GM23338 (cell line): ENCODE measurements around the gene VWA5A. TPM values are rescaled to one million over a fixed set of nuclear protein-coding genes. Genes with fewer than 3 reads are reported as not detected.

Experiments used
- ATAC-seq: fragments of 200-7000 bp; cut with Tn5 transposase; 3 replicates; pipeline ENCODE4 v1.9.1; 2020
- DNase-seq: peaks from one replicate; pipeline ENCODE4 v3.0.0-alpha.2; 2015; ENCODE audit warnings: low spot score
- H2AFZ ChIP-seq: fragments of 200-600 bp; sonication (generic); 2 replicates; pipeline ENCODE4 v1.8.0; 2016; ENCODE audit warnings: antibody characterized with exemption, mild to moderate bottlenecking, moderate library complexity
- H3F3A ChIP-seq: fragments of 200-600 bp; sonication (generic); replicated peaks from 2 replicates; pipeline ENCODE4 v1.8.0; 2017; ENCODE audit warnings: antibody characterized with exemption, mixed run types, low read depth
- H3K27ac ChIP-seq: fragments of 200-600 bp; sonication (generic); 2 replicates; pipeline ENCODE4 v1.6.1; 2016; ENCODE audit warnings: low read depth
- H3K27me3 ChIP-seq: fragments of 200-600 bp; sonication (generic); 2 replicates; pipeline ENCODE4 v1.8.0; 2016; ENCODE audit warnings: mild to moderate bottlenecking, mixed run types, moderate library complexity; ENCODE audit not compliant: insufficient read depth
- H3K36me3 ChIP-seq: fragments of 200-600 bp; sonication (generic); 2 replicates; pipeline ENCODE4 v1.8.0; 2016; ENCODE audit warnings: mild to moderate bottlenecking; ENCODE audit not compliant: insufficient read depth
- H3K4me1 ChIP-seq: fragments of 200-600 bp; sonication (generic); 2 replicates; pipeline ENCODE4 v1.8.0; 2016; ENCODE audit warnings: mild to moderate bottlenecking, moderate library complexity; ENCODE audit not compliant: insufficient read depth
- H3K4me2 ChIP-seq: fragments of 200-600 bp; sonication (generic); 2 replicates; pipeline ENCODE4 v1.7.1; 2017; ENCODE audit warnings: mixed run types
- H3K4me3 ChIP-seq: fragments of 200-600 bp; sonication (generic); 2 replicates; pipeline ENCODE4 v1.6.1; 2016; ENCODE audit warnings: mixed run types
- H3K79me2 ChIP-seq: fragments of 200-600 bp; sonication (generic); replicated peaks from 2 replicates; pipeline ENCODE4 v1.8.0; 2017; ENCODE audit warnings: mild to moderate bottlenecking; ENCODE audit not compliant: insufficient read depth
- H3K9me2 ChIP-seq: fragments of 200-600 bp; sonication (generic); 2 replicates; pipeline ENCODE4 v1.8.0; 2017; ENCODE audit not compliant: insufficient read depth
- H4K20me1 ChIP-seq: fragments of 200-600 bp; sonication (generic); replicated peaks from 2 replicates; pipeline ENCODE4 v1.8.0; 2017; ENCODE audit warnings: mild to moderate bottlenecking; ENCODE audit not compliant: insufficient read depth
- H3K27ac Mint-ChIP-seq: 2 replicates; pipeline ENCODE4 v1.8.0; 2020; ENCODE audit warnings: inconsistent platforms, mild to moderate bottlenecking, moderate library complexity, mixed read lengths
- H3K27me3 Mint-ChIP-seq: 3 replicates; pipeline ENCODE4 v1.8.0; 2022; ENCODE audit warnings: low read depth, mild to moderate bottlenecking, moderate library complexity, mixed read lengths, inconsistent platforms; ENCODE audit not compliant: insufficient read depth, poor library complexity
- H3K36me3 Mint-ChIP-seq: 3 replicates; pipeline ENCODE4 v1.8.0; 2021; ENCODE audit warnings: low read depth, mild to moderate bottlenecking, inconsistent platforms, moderate library complexity, mixed read lengths
- H3K4me1 Mint-ChIP-seq: 3 replicates; pipeline ENCODE4 v1.8.0; 2020; ENCODE audit warnings: mild to moderate bottlenecking, inconsistent platforms, mixed read lengths
- H3K4me3 Mint-ChIP-seq: 3 replicates; pipeline ENCODE4 v1.8.0; 2021; ENCODE audit warnings: moderate library complexity, mild to moderate bottlenecking, inconsistent platforms, mixed read lengths
- H3K9me3 Mint-ChIP-seq: 3 replicates; pipeline ENCODE4 v1.8.0; 2020; ENCODE audit warnings: moderate library complexity, mild to moderate bottlenecking, inconsistent platforms, mixed read lengths
- CREB1 ChIP-seq: fragments of 250-450 bp; sonication (Bioruptor Pico); IDR thresholded peaks from 2 replicates; pipeline ENCODE4 v1.5.0; 2020; ENCODE audit warnings: low read depth, mild to moderate bottlenecking, moderate library complexity
- EZH2 ChIP-seq: fragments of 200-600 bp; sonication (generic); IDR thresholded peaks from one replicate; pipeline ENCODE4 v1.8.0; 2017; ENCODE audit warnings: antibody characterized with exemption, mild to moderate bottlenecking, low read depth; ENCODE audit not compliant: unreplicated experiment
- JUNB ChIP-seq: IDR thresholded peaks from one replicate; pipeline ENCODE4 v1.6.1; 2016; ENCODE audit warnings: antibody characterized with exemption; ENCODE audit not compliant: unreplicated experiment
- NANOG ChIP-seq: IDR thresholded peaks from 2 replicates; pipeline ENCODE4 v1.6.1; 2016; ENCODE audit warnings: antibody characterized with exemption, borderline replicate concordance
- POLR2AphosphoS5 ChIP-seq: IDR thresholded peaks from 2 replicates; pipeline ENCODE4 v1.6.1; 2016; ENCODE audit warnings: antibody characterized with exemption, low read depth
- STAT1 ChIP-seq: IDR thresholded peaks from one replicate; pipeline ENCODE4 v1.6.1; 2016; ENCODE audit warnings: antibody characterized with exemption; ENCODE audit not compliant: unreplicated experiment
- ZNF114 ChIP-seq: fragments of 250-450 bp; sonication (Bioruptor Pico); IDR thresholded peaks from 2 replicates; pipeline ENCODE4 v1.5.0; 2020; ENCODE audit warnings: mild to moderate bottlenecking, moderate library complexity
- ZNF331 ChIP-seq: fragments of 250-450 bp; sonication (Bioruptor Pico); IDR thresholded peaks from 2 replicates; pipeline ENCODE4 v1.5.0; 2020; ENCODE audit warnings: low read depth, mild to moderate bottlenecking, moderate library complexity
- polyA plus RNA-seq: library from polyadenylated mRNA; unstranded; fragments of >200 nt; fragmentation: Nextera tagmentation; extraction: Ambion mirVana; gene quantifications from 2 replicates; pipeline ENCODE4 v1.2.1, GENCODE V29; 2016
- total RNA-seq: library from RNA; depleted of rRNA; stranded (reverse); fragments of >200 nt; shearing (Covaris generic); gene quantifications from 2 replicates; pipeline ENCODE4 v1.2.3, GENCODE V29; 2014
- TF ChIP-seq, protein P1 (sequence below): fragments of 250-450 bp; sonication (Bioruptor Pico); IDR thresholded peaks from 2 replicates; pipeline ENCODE4 v1.5.0; 2020; ENCODE audit warnings: mild to moderate bottlenecking, moderate library complexity
- TF ChIP-seq, protein P2 (sequence below), 2 experiments: fragments of 200-600 bp in 1 of 2; sonication (generic) in 1 of 2; conservative IDR thresholded peaks; 2 replicates each; pipeline versions ENCODE4 v1.5.1 to v1.6.1; 2016 to 2017; ENCODE audit warnings: antibody characterized with exemption in 2 of 2, low read depth in 2 of 2, mild to moderate bottlenecking in 2 of 2, moderate library complexity in 1 of 2
- TF ChIP-seq, protein P3 (sequence below): IDR thresholded peaks from 2 replicates; pipeline ENCODE4 v1.6.1; 2016; ENCODE audit warnings: antibody characterized with exemption

VWA5A gene
- total and polyA plus RNA-seq, 2 experiments from 2014 or later, result 10.0 to 13.5 TPM

DNA sequence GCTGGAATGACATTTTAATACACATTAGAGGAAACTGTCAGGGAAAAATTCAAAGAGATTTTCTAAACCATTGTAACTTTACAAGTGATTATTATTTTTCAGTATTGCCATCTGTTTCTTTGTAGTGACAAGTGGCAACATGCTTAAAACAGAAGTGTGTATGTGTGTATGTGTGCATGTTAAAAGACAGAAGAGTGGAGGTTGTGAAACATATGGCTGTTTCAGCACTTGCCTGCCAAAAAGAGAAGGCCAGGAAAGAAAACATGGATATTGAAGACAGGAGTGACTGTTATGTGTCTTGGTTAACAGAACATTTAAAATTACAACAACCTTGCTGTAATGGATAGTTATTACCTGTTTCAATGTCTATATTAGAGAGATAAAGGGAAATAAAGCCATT is 24.3 kb upstream of the VWA5A start (continued):
- TF ChIP-seq, protein P1, sequence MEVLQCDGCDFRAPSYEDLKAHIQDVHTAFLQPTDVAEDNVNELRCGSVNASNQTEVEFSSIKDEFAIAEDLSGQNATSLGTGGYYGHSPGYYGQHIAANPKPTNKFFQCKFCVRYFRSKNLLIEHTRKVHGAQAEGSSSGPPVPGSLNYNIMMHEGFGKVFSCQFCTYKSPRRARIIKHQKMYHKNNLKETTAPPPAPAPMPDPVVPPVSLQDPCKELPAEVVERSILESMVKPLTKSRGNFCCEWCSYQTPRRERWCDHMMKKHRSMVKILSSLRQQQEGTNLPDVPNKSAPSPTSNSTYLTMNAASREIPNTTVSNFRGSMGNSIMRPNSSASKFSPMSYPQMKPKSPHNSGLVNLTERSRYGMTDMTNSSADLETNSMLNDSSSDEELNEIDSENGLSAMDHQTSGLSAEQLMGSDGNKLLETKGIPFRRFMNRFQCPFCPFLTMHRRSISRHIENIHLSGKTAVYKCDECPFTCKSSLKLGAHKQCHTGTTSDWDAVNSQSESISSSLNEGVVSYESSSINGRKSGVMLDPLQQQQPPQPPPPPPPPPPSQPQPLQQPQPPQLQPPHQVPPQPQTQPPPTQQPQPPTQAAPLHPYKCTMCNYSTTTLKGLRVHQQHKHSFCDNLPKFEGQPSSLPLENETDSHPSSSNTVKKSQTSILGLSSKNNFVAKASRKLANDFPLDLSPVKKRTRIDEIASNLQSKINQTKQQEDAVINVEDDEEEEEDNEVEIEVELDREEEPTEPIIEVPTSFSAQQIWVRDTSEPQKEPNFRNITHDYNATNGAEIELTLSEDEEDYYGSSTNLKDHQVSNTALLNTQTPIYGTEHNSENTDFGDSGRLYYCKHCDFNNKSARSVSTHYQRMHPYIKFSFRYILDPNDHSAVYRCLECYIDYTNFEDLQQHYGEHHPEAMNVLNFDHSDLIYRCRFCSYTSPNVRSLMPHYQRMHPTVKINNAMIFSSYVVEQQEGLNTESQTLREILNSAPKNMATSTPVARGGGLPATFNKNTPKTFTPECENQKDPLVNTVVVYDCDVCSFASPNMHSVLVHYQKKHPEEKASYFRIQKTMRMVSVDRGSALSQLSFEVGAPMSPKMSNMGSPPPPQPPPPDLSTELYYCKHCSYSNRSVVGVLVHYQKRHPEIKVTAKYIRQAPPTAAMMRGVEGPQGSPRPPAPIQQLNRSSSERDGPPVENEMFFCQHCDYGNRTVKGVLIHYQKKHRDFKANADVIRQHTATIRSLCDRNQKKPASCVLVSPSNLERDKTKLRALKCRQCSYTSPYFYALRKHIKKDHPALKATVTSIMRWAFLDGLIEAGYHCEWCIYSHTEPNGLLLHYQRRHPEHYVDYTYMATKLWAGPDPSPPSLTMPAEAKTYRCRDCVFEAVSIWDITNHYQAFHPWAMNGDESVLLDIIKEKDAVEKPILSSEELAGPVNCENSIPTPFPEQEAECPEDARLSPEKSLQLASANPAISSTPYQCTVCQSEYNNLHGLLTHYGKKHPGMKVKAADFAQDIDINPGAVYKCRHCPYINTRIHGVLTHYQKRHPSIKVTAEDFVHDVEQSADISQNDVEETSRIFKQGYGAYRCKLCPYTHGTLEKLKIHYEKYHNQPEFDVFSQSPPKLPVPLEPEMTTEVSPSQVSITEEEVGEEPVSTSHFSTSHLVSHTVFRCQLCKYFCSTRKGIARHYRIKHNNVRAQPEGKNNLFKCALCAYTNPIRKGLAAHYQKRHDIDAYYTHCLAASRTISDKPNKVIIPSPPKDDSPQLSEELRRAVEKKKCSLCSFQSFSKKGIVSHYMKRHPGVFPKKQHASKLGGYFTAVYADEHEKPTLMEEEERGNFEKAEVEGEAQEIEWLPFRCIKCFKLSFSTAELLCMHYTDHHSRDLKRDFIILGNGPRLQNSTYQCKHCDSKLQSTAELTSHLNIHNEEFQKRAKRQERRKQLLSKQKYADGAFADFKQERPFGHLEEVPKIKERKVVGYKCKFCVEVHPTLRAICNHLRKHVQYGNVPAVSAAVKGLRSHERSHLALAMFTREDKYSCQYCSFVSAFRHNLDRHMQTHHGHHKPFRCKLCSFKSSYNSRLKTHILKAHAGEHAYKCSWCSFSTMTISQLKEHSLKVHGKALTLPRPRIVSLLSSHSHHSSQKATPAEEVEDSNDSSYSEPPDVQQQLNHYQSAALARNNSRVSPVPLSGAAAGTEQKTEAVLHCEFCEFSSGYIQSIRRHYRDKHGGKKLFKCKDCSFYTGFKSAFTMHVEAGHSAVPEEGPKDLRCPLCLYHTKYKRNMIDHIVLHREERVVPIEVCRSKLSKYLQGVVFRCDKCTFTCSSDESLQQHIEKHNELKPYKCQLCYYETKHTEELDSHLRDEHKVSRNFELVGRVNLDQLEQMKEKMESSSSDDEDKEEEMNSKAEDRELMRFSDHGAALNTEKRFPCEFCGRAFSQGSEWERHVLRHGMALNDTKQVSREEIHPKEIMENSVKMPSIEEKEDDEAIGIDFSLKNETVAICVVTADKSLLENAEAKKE (CRISPR knock-in tag), result no peak
- TF ChIP-seq NANOG, result no peak
- TF ChIP-seq EZH2, result no peak
- no peak for TF ChIP-seq ZNF331 (CRISPR knock-in tag)
- no peak for TF ChIP-seq JUNB
- TF ChIP-seq POLR2AphosphoS5, result no peak
- TF ChIP-seq, protein P2, sequence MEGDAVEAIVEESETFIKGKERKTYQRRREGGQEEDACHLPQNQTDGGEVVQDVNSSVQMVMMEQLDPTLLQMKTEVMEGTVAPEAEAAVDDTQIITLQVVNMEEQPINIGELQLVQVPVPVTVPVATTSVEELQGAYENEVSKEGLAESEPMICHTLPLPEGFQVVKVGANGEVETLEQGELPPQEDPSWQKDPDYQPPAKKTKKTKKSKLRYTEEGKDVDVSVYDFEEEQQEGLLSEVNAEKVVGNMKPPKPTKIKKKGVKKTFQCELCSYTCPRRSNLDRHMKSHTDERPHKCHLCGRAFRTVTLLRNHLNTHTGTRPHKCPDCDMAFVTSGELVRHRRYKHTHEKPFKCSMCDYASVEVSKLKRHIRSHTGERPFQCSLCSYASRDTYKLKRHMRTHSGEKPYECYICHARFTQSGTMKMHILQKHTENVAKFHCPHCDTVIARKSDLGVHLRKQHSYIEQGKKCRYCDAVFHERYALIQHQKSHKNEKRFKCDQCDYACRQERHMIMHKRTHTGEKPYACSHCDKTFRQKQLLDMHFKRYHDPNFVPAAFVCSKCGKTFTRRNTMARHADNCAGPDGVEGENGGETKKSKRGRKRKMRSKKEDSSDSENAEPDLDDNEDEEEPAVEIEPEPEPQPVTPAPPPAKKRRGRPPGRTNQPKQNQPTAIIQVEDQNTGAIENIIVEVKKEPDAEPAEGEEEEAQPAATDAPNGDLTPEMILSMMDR (conservative IDR thresholded peaks at IDR 0.05; ENCODE audit: low read depth in 2 of 2), result no peak
- no peak for TF ChIP-seq CREB1 (CRISPR knock-in tag)
- TF ChIP-seq STAT1, result no peak

DNA sequence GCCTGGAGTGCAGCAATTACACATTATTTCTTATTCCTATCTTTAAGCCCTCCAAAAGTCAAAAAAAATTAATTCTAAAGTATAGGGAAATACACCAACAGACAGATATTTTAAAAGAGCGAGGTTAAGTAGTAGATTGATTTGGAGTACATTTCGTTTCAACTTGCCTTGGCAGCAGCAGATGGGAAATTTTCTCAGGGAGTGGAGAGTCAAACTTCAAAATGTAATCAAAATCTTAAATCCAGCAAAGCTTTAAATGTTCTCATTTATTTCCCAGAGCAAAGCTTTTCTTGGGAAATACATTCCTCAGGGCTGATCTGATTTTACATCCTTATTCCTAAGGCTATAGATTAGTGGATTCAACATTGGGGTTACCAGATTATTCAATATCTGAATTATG is 21.9 kb upstream of the VWA5A start:
- no peaks in the 10 kb centered on the region for H4K20me1 ChIP-seq
- H3K9me2 ChIP-seq, result no peaks in the 10 kb centered on the region
- DNase-seq (no peak), ATAC-seq (no peak)
- Mint-ChIP-seq H3K9me3 (no peaks in the 10 kb centered on the region), H3K4me1 (peaks cover 19% of the 10 kb centered on the region), H3K36me3 (no peaks in the 10 kb centered on the region), H3K27ac (no peak overlapping the region), H3K27me3 (peaks cover under 1% of the 10 kb centered on the region), H3K4me3 (no peak overlapping the region)
- no peak overlapping the region for H3K4me3 ChIP-seq
- no peaks in the 10 kb centered on the region for H3K79me2 ChIP-seq
- TF ChIP-seq ZNF114 (CRISPR knock-in tag) (no peak), NANOG (no peak), EZH2 (no peak), JUNB (no peak)
- TF ChIP-seq, protein P2 (conservative IDR thresholded peaks at IDR 0.05; ENCODE audit: low read depth in 2 of 2), result no peak
- TF ChIP-seq, protein P3, sequence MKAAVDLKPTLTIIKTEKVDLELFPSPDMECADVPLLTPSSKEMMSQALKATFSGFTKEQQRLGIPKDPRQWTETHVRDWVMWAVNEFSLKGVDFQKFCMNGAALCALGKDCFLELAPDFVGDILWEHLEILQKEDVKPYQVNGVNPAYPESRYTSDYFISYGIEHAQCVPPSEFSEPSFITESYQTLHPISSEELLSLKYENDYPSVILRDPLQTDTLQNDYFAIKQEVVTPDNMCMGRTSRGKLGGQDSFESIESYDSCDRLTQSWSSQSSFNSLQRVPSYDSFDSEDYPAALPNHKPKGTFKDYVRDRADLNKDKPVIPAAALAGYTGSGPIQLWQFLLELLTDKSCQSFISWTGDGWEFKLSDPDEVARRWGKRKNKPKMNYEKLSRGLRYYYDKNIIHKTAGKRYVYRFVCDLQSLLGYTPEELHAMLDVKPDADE, result no peak
- no peaks in the 10 kb centered on the region for H3K36me3 ChIP-seq
- H2AFZ ChIP-seq, result peak overlapping the region; percentile 80; the same call in 1 of the 2 replicates
- no peaks in the 10 kb centered on the region for H3F3A ChIP-seq
- no peak overlapping the region for H3K4me2 ChIP-seq
- no peak overlapping the region for H3K27ac ChIP-seq
- peaks cover 11% of the 10 kb centered on the region; the same call in 1 of the 2 replicates for H3K4me1 ChIP-seq
- no peaks in the 10 kb centered on the region for H3K27me3 ChIP-seq
